Adipose tissue (tissue), 3 donors: ENCODE results near the gene E2F6. TPM values are rescaled to one million over a fixed set of nuclear protein-coding genes. Genes with fewer than 3 reads are reported as not detected.

Source experiments
- H3K27ac ChIP-seq: one replicate; pipeline ENCODE4 v1.5.1; 2013; ENCODE audit warnings: low read depth, low read length
- WGBS, 3 donors: extraction: QIAGEN DNeasy Blood & Tissue Kit; methylation state at CpG; one replicate each; pipeline ENCODE4 v1.1.7; 2013; 5-methylcytosine and 5-hydroxymethylcytosine counted together
- polyA plus RNA-seq, 3 donors: library from polyadenylated mRNA; stranded (reverse); fragments of 200-250 nt; gene quantifications; one replicate each; pipeline ENCODE4 v1.2.3, GENCODE V29; 2013
- donor health status: healthy with polysubstance abuse.
- donor health status: Bipolar disorder and iron deficiency.
- donor health status: healthy.

The E2F6 gene
- polyA plus RNA-seq, 3 donors = 3.6 to 12.2 (median 10.8) TPM

DNA sequence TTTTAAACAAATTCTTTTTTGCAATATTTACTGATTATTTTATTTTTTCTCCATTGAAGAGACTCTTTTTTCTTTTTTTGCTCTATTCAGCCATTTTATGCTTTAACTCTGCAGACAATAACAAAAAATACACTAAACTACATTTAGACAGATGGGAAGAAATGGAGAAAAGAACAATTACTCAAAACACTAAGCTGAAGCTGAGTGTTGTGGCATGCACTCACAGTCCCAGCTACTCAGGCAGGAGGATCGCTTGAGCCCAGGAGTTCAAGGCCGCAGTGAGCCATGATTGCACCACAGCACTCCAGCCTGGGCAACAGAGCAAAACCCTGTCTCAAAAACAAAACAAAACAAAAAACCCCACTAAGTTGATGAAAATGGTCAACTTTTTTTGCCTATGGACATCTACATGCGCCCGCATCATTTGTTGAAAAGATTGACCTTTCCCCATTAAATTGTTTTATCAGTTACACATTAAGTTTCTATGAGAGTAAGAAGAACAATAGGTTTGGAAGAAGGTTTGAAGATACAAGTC lies 43.0 kb downstream of the E2F6 start:
- WGBS, 3 donors = 87 to 98% (median 94%) methylated on average over 4 of the region's 4 CpGs
- H3K27ac ChIP-seq = no peak overlapping the region

GRCh38 chr2:11422491-11422865 lies 43.5 kb downstream of the E2F6 start:
- 79 to 90% (median 87%) methylated on average over 5 of the region's 5 CpGs for WGBS, 3 donors
- no peak overlapping the region for H3K27ac ChIP-seq

DNA sequence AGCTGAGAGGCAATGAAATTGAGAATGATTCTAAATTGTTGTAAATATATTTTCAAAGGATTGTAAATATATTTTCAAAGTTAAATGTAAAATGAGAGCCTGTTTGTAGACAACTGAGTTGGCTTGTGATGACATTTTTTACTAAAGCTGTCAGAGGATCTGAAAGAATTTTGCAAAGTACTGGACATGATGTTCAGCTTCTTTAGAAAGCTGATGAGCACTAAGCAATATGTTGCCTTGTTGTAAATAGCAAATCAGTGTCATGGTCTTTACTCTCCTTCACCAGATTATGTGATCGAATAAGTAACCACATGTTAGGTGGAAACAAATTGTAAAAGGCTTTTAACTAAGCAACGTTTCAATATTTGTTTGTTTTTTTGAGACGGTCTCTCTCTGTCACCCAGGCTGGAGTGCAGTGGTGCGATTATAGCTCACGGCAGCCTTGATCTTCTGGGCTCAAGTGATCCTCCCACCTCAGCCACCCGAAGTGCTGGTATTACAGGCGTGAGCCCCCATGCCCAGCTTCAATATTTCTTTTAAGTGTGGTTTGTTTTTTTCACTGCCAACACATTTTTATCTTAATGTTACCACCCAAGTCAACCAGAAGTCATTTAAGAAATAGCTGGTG lies 44.0 kb downstream of the E2F6 start:
- 74 to 87% (median 83%) methylated on average over 7 of the region's 7 CpGs for WGBS, 3 donors
- no peak overlapping the region for H3K27ac ChIP-seq

GRCh38 chr2:11420671-11421070 lies 45.3 kb downstream of the E2F6 start:
- WGBS, 3 donors = 91 to 92% (median 91%) methylated on average over 9 of the region's 9 CpGs

DNA sequence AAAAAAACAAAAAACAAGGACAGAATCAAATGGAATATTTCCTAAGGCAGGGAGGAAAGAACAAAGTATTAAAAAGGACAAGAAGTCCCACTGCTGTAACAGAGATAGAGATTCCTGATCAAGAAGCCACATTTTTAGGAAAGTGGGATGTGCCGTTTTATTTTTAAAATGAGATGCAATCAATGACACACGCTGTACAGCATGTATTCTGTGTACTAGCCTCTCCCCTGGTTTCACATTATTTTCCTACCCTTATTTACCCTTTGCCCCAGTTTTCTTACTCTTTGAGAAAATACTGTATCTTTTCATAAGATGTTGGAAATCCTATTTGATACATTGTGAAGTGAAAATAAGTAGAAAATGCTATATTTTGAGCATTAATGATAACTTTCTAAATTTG lies 45.8 kb downstream of the E2F6 start:
- H3K27ac ChIP-seq = no peak overlapping the region
- WGBS, 3 donors = 73 to 86% (median 75%) methylated on average over 2 of the region's 2 CpGs

More at GRCh38 chr2:11420671-11421070, 45.3 kb downstream of the E2F6 start:
- H3K27ac ChIP-seq = no peak overlapping the region

DNA sequence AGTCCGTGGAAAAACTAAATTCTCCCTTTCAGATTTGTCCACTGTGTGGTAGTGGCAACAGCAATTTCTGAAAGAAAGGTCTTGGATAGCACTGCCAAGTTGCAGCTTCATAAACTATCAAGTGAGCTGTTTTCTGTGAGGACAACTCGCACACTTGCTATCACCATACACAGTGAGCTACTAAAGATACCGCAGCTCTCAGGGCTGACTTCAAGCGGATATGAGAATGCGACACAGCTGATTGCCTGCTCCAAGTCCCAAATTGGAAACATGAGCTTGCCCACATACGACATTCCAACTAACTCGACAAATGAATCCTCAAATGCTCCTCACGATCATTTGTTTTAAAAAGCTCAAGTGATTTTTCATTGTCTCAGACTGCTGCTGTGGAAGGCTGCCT lies 46.2 kb downstream of the E2F6 start:
- no peak overlapping the region for H3K27ac ChIP-seq
- 52 to 69% (median 64%) methylated on average over 8 of the region's 8 CpGs for WGBS, 3 donors

DNA sequence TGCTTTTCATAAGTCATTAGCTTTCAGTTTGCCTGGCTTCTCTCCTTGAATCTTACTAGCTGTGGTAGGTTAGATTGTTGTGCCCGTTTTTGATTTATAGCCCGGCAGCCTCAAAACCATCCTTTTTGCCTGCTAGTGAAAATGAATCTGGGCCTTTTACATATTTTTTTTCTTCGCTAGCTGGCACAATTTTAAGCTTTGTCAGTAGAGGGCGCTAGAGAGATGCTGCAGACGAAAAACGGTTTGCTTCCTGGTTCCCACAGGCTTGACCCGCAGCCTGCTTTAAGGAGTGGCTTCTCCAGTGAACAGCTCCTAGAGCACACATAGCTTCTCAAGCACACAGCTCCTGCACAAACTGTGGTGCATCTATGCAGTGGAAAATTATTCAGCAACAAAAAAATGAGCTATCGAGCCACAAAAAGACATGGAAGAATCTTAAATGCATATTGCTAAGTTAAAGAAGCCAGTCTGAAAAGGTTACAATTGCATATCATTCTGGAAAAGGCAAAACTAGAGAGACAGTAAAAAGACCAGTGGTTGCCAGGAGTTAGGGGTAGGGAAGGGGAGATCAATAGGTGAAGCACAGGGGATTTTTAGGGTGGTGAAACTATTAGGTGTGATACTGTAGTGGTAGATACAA lies 47.9 kb downstream of the E2F6 start:
- 54 to 59% (median 57%) methylated on average over 8 of the region's 8 CpGs for WGBS, 3 donors
- no peak overlapping the region for H3K27ac ChIP-seq

- WGBS, 3 donors = 96 to 100% (median 98%) methylated on average over 2 of the region's 2 CpGs
- no peak overlapping the region for H3K27ac ChIP-seq
These were observed 49.0 kb downstream of the E2F6 start for GRCh38 chr2:11416931-11417330.

DNA sequence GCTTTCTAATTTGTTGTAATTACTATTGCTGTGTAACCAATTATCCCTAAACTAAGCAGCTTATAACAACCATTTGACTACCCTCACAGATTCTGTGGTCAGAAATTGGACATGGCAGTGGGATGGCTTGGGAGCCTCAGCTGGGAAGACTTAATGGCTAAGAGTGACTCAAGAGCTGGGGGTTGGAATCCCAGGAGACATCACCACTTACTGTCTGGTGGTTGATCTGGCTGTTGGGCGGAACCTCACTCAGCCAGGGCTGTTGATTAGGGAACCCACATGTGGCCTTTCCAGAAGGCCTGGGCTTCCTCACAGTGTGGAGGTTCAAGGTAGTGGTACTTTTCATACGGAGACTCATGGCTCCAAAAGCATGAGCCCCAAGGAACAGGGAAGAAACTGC lies 49.8 kb downstream of the E2F6 start:
- H3K27ac ChIP-seq = no peak overlapping the region
- WGBS, 3 donors = 91 to 96% (median 95%) methylated on average over 2 of the region's 2 CpGs

- H3K27ac ChIP-seq = no peak overlapping the region
- 86 to 90% (median 89%) methylated on average over 12 of the region's 12 CpGs for WGBS, 3 donors
These were observed 51.4 kb downstream of the E2F6 start for GRCh38 chr2:11414372-11415124.

- WGBS, 3 donors = 82 to 87% (median 84%) methylated on average over 5 of the region's 5 CpGs
- no peak overlapping the region for H3K27ac ChIP-seq
These were observed 53.5 kb downstream of the E2F6 start for GRCh38 chr2:11412449-11412810.

DNA sequence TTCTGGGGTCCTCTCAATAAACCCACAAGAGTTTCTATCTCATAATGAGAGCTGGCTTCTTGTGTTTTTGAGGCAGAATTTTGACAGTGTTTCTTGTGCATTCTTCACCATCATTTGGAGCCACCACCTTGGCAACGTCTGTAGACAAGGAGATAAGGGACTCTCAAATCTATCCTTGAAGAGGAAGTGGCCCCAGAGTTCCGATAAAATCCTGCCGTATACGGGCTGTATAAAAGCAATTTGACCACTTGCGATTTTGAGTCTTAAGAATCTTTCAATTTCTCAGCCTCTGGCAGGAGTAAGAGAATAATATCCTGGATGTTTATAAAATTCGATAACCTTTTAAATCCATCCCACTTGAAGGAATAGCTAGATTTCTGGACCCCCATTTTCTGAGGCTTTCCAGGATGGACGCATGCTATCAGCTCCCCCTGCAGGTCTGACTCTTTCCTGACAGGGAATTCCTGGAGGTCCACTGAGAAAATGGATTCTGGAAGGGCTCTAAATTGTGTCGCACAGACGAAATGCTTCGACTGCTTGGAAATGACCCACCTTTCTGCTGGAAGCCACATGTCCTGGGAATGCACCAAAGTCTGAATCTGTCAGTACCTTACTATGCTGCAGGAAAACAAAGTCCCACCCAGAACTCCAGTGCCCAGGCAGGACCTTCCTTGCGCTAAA lies 54.1 kb downstream of the E2F6 start:
- 19 to 28% (median 21%) methylated on average over 11 of the region's 11 CpGs for WGBS, 3 donors
- H3K27ac ChIP-seq = no peak overlapping the region

- no peak overlapping the region for H3K27ac ChIP-seq
- WGBS, 3 donors = 78 to 100% (median 90%) methylated on average over 1 of the region's 1 CpG
These were observed 54.7 kb downstream of the E2F6 start for GRCh38 chr2:11411244-11411643.

- WGBS, 3 donors = 85 to 90% (median 88%) methylated on average over 5 of the region's 5 CpGs
- H3K27ac ChIP-seq = no peak overlapping the region
These were observed 55.9 kb downstream of the E2F6 start for GRCh38 chr2:11410101-11410500.

GRCh38 chr2:11409572-11409959 lies 56.4 kb downstream of the E2F6 start:
- WGBS, 3 donors = 89 to 92% (median 92%) methylated on average over 1 of the region's 1 CpG

DNA sequence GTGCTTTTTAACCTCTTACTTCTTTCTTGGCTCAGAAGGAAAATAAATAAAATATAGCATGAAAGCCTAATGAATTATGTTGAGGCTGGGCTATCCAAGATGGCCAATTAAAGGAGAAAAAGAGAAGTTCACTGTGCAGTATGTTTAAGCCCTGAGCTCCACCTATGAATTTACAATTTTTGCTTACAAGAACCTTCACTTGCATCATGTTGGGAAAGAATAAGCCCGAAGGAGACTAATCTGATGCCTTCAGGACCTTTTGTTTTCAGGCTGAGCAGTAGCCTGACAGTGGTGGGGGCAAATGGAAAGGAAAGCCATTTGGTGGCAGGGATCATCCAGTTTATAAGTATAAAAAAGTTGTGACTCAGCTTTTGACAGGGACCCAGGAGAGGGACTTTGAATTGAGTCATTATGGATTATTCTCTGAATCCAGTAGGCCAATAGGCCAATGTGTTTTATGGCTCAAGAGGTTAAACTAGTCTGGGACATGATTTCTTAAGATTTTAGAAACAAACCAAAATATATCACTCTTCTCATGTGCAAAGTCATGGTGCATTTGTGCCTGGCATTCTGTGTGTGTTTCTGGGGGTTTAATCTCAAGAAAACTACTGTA lies 56.9 kb downstream of the E2F6 start:
- 77 to 91% (median 88%) methylated on average over 1 of the region's 1 CpG for WGBS, 3 donors
- no peak overlapping the region for H3K27ac ChIP-seq

More at GRCh38 chr2:11409572-11409959, 56.4 kb downstream of the E2F6 start:
- H3K27ac ChIP-seq = no peak overlapping the region

GRCh38 chr2:11407413-11407812 lies 58.5 kb downstream of the E2F6 start:
- H3K27ac ChIP-seq = no peak overlapping the region
- WGBS, 3 donors = 76 to 83% (median 79%) methylated on average over 6 of the region's 6 CpGs

DNA sequence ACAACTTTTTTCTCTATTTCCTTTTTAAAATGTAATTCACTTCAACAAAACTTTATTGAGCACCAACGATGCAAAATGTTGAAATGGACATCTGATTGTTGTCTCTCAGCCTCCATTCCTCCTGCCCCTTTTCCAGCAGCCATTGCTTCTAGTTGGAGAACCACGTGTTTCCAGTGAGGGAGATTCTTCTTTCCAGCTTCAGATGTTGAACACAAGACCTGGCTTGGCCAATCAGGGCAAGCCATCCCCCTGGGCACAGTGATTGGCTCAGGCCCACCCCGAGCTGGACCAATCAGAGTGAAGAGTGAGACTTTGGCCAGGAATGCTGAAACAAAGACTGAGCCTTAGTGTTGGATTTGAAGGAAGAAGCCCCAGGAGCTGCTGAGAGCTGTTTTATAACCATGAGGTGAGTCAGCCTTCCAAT lies 59.0 kb downstream of the E2F6 start:
- 52 to 77% (median 71%) methylated on average over 3 of the region's 3 CpGs for WGBS, 3 donors
- H3K27ac ChIP-seq = no peak overlapping the region
